HL-60 (cell line): ENCODE results near the gene RNF40.
"Not testable (repeated sequence)": the region's sequence is repeated elsewhere in the genome, so short reads cannot be mapped to it uniquely, and the experiment has no call there.

Experiments used
- DNase-seq, 2 experiments: peaks; one replicate each; pipeline ENCODE4 v3.0.0-alpha.2; 2010 to 2020; ENCODE audit warnings: low read depth in 1 of 2, low spot score in 1 of 2
- H3K27ac ChIP-seq: fragments of 250-450 bp; sonication (Bioruptor Pico); replicated peaks from 2 replicates; pipeline ENCODE4 v1.5.1; 2020; ENCODE audit warnings: mild to moderate bottlenecking, moderate library complexity
- H3K27me3 ChIP-seq: fragments of 250-450 bp; sonication (Bioruptor Pico); 2 replicates; pipeline ENCODE4 v1.5.1; 2021; ENCODE audit warnings: mild to moderate bottlenecking, moderate library complexity; ENCODE audit not compliant: insufficient read depth, poor library complexity, severe bottlenecking
- H3K4me3 ChIP-seq: replicated peaks from 2 replicates; pipeline ENCODE4 v1.5.1; 2011; ENCODE audit warnings: mild to moderate bottlenecking, control low read depth, low read length; ENCODE audit not compliant: insufficient read depth
- CTCF ChIP-seq: IDR thresholded peaks from one replicate; pipeline ENCODE4 v1.5.1; 2011; ENCODE audit warnings: low read length, control low read depth, inconsistent platforms; ENCODE audit not compliant: insufficient read depth
- GABPA ChIP-seq: IDR thresholded peaks from 2 replicates; pipeline ENCODE4 v1.6.1; 2012; ENCODE audit warnings: low read depth
- POLR2AphosphoS5 ChIP-seq: IDR thresholded peaks from 2 replicates; pipeline ENCODE4 v1.6.1; 2012; ENCODE audit warnings: low read depth
- REST ChIP-seq: IDR thresholded peaks from 2 replicates; pipeline ENCODE4 v1.6.1; 2012; ENCODE audit warnings: low read depth; ENCODE audit not compliant: insufficient replicate concordance
- SPI1 ChIP-seq: IDR thresholded peaks from 2 replicates; pipeline ENCODE4 v1.6.1; 2012; ENCODE audit warnings: low read depth, mild to moderate bottlenecking, borderline replicate concordance

RNF40 gene

GRCh38 chr16:30805370-30806169 lies 43.4 kb downstream of the RNF40 start:
- peak in 1 of 2 experiments; percentile 21 for DNase-seq
- Histone ChIP-seq H3K4me3 (peak overlapping the region; percentile 38), H3K27me3 (no peaks in the 10 kb centered on the region), H3K27ac (peak overlapping the region; percentile 41)
- TF ChIP-seq POLR2AphosphoS5 (peak; percentile 39; the same call in 1 of the 2 replicates), GABPA (peak; percentile 70), CTCF (no peak)

- Histone ChIP-seq H3K27me3 (no peaks in the 10 kb centered on the region), H3K4me3 (no peak overlapping the region), H3K27ac (no peak overlapping the region)
- peak in 1 of 2 experiments; percentile 48 for DNase-seq
- peak; percentile 70 for TF ChIP-seq SPI1
- TF ChIP-seq REST = no peak
These were observed 46.0 kb downstream of the RNF40 start for GRCh38 chr16:30808146-30808545.

GRCh38 chr16:30808890-30809426 lies 46.8 kb downstream of the RNF40 start:
- not testable (repeated sequence) for DNase-seq, H3K27me3 ChIP-seq, H3K27ac ChIP-seq, H3K4me3 ChIP-seq

- not testable (repeated sequence) for DNase-seq, H3K27me3 ChIP-seq, H3K27ac ChIP-seq, H3K4me3 ChIP-seq
These were observed 47.6 kb downstream of the RNF40 start for GRCh38 chr16:30809675-30810074.

- H3K27me3 ChIP-seq = no peaks in the 10 kb centered on the region
- peak overlapping the region; percentile 72 for H3K27ac ChIP-seq
- TF ChIP-seq SPI1 (no peak), CTCF (no peak), REST (no peak), POLR2AphosphoS5 (no peak), GABPA (no peak)
- H3K4me3 ChIP-seq = peak overlapping the region; percentile 22
- no peak for DNase-seq
These were observed 51.7 kb downstream of the RNF40 start for GRCh38 chr16:30813821-30814189.
